Breast epithelium (tissue), 3 donors: Measurements from ENCODE around the gene IL17RD.

Experiments used
- POLR2A ChIP-seq: fragments of 450-650 bp; IDR thresholded peaks from one replicate; pipeline ENCODE4 v1.6.1; 2016; ENCODE audit warnings: antibody characterized with exemption, mild to moderate bottlenecking, moderate library complexity
- POLR2AphosphoS5 ChIP-seq, 3 donors: sonication (generic); formaldehyde crosslinking; IDR thresholded peaks; one replicate each; pipeline ENCODE4 v1.6.1; 2017; ENCODE audit warnings: antibody characterized with exemption in 3 of 3
- TF ChIP-seq, protein P1 (sequence below), 3 donors: fragments of 450-650 bp; IDR thresholded peaks; one replicate each; pipeline ENCODE4 v1.5.1; 2016 to 2017; ENCODE audit warnings: antibody characterized with exemption in 3 of 3, mild to moderate bottlenecking in 3 of 3, moderate library complexity in 3 of 3

DNA sequence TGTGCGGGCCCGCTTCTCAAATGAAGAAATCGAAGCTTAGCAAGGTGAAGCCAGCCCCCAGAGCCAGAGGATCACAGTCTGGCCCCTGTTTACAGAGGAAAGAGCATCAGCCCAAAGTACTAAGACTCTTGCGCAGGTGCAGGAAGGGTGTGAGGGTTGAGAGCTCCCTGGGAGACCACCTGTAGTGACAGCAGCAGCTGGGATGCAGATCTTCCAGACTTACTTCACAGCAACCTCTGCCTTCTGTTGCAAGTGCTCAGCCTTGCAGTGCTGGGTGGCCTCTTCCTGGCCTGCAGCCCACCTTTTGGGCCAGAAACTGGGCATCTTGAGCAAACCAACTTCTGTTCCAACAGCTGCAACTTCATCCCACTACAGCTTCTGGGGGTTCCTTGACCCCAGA, 85.0 kb downstream of the IL17RD start:
- TF ChIP-seq POLR2A (no peak), POLR2AphosphoS5 (IDR thresholded peaks at IDR 0.05) (no peak)
- TF ChIP-seq, protein P1, sequence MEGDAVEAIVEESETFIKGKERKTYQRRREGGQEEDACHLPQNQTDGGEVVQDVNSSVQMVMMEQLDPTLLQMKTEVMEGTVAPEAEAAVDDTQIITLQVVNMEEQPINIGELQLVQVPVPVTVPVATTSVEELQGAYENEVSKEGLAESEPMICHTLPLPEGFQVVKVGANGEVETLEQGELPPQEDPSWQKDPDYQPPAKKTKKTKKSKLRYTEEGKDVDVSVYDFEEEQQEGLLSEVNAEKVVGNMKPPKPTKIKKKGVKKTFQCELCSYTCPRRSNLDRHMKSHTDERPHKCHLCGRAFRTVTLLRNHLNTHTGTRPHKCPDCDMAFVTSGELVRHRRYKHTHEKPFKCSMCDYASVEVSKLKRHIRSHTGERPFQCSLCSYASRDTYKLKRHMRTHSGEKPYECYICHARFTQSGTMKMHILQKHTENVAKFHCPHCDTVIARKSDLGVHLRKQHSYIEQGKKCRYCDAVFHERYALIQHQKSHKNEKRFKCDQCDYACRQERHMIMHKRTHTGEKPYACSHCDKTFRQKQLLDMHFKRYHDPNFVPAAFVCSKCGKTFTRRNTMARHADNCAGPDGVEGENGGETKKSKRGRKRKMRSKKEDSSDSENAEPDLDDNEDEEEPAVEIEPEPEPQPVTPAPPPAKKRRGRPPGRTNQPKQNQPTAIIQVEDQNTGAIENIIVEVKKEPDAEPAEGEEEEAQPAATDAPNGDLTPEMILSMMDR (IDR thresholded peaks at IDR 0.05): no peak
